Pulmonary artery endothelial cell (primary cell): ENCODE measurements around the gene BTBD9. TPM values are rescaled to one million over a fixed set of nuclear protein-coding genes. Genes with fewer than 3 reads are reported as not detected.

Experiments
- DNase-seq: peaks from one replicate; pipeline ENCODE4 v3.0.0-alpha.2; 2011; ENCODE audit warnings: low read depth, low spot score
- total RNA-seq: library from RNA; depleted of rRNA; stranded (reverse); fragments of >200 nt; gene quantifications from 2 replicates; pipeline ENCODE4 v1.2.3, GENCODE V29; 2014

The BTBD9 gene
- total RNA-seq, 1 donor from 2014 or later = 7.6 TPM

- DNase-seq = no peak
Observed at GRCh38 chr6:38166411-38167240, 473.1 kb downstream of the BTBD9 start.

- DNase-seq = no peak
Observed at GRCh38 chr6:38164671-38165108, 475.0 kb downstream of the BTBD9 start.

GRCh38 chr6:38164131-38164481 is 475.6 kb downstream of the BTBD9 start:
- no peak for DNase-seq

GRCh38 chr6:38163186-38164130 is 476.3 kb downstream of the BTBD9 start:
- no peak for DNase-seq

GRCh38 chr6:38162493-38163185 is 477.1 kb downstream of the BTBD9 start:
- no peak for DNase-seq

GRCh38 chr6:38161754-38162492 is 477.8 kb downstream of the BTBD9 start:
- DNase-seq = no peak

- no peak for DNase-seq
Observed at GRCh38 chr6:38161331-38161730, 478.4 kb downstream of the BTBD9 start.

GRCh38 chr6:38160831-38161230 is 478.9 kb downstream of the BTBD9 start:
- no peak for DNase-seq

- no peak for DNase-seq
Observed at GRCh38 chr6:38159596-38159995, 480.1 kb downstream of the BTBD9 start.

- DNase-seq = no peak
Observed at GRCh38 chr6:38158762-38159350, 480.9 kb downstream of the BTBD9 start.

GRCh38 chr6:38157905-38158304 is 481.8 kb downstream of the BTBD9 start:
- DNase-seq = no peak

GRCh38 chr6:38156818-38157565 is 482.7 kb downstream of the BTBD9 start:
- no peak for DNase-seq

GRCh38 chr6:38155621-38156204 is 484.0 kb downstream of the BTBD9 start:
- peak; percentile 30 for DNase-seq

GRCh38 chr6:38155144-38155543 is 484.6 kb downstream of the BTBD9 start:
- DNase-seq = peak; percentile 95

- DNase-seq = no peak
Observed at GRCh38 chr6:38154731-38155130, 485.0 kb downstream of the BTBD9 start.

- DNase-seq = no peak
Observed at GRCh38 chr6:38153798-38154345, 485.9 kb downstream of the BTBD9 start.

- no peak for DNase-seq
Observed at GRCh38 chr6:38153076-38153797, 486.5 kb downstream of the BTBD9 start.

- no peak for DNase-seq
Observed at GRCh38 chr6:38152620-38153019, 487.1 kb downstream of the BTBD9 start.
